ENCODE results near the gene IFFO2. TPM values are rescaled to one million over a fixed set of nuclear protein-coding genes. Genes with fewer than 3 reads are reported as not detected.

The IFFO2 gene
- total and polyA plus RNA-seq, 2 donors (not counting 3 experiments of a cell fraction or from before 2014, with no cell fraction given) = 31.1 to 31.3 TPM

DNA sequence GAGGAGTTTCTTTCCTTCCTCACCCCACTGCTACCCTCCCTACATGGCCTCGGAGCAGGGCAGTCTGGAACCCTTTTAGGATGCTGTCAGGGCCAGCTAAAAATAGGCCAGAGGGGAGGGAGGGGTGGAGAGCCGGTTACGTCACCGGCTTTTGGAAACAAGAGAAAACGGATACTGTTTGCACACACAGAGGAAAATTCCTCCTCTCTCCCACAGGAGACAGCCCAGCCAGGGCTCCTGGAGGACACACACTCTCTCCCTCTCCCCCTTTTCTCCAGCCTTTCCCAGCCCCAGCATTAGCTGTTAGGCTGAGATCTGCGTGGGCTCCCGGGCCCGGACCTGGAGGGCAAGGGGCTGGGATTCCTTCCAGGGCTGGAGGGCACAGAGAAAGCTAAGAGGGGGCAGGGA is 34.2 kb downstream of the IFFO2 start:
- no TSS peak for BruUV-seq (replicated peaks)
- H3K9me3 ChIP-seq (replicated peaks; ENCODE audit: control insufficient read depth, insufficient read depth, low read length) = no peaks in the 10 kb centered on the region
- CTCF ChIA-PET = interaction anchor here (0.8 to 8.4 kb wide), 9 partner anchors 8 to 212 kb away, joined by 3 to 135 read pairs (median 7); partner anchors contain the start of gene IFFO2
- DNase-seq (ENCODE audit: low read depth, low spot score) = peak; percentile 55
- peaks cover 49% of the 10 kb centered on the region for H3K4me1 ChIP-seq (ENCODE audit: control insufficient read depth, extremely low read depth, insufficient read depth, low read length)
- intact Hi-C loops (cut with micrococcal nuclease) (loop anchor here (1.0 kb wide), 2 partner anchors 9 to 50 kb away; no protein-coding TSS in a partner anchor), dilution Hi-C loops (cut with MboI; ENCODE audit: extremely low pct_ligation_motif_present, low sequenced_read_pairs) (no loop called here)
- peak overlapping the region; percentile 75 for H3K27ac ChIP-seq (ENCODE audit: insufficient read depth, low read depth, low read length)
- H2AFZ ChIP-seq (ENCODE audit: low read depth, low read length) = no peak overlapping the region
- H3K9ac ChIP-seq (replicated peaks; ENCODE audit: extremely low read depth, insufficient read depth, low read length) = peak overlapping the region; percentile 63
- no peak overlapping the region for H3K4me2 ChIP-seq (ENCODE audit: insufficient read depth, low read length)
- peaks cover 0 to 9% of the 10 kb centered on the region in 2 experiments for H3K36me3 ChIP-seq (ENCODE audit: control insufficient read depth in 2 of 2, extremely low read depth in 1 of 2, insufficient read depth in 2 of 2, low read length in 2 of 2)
- POLR2A ChIA-PET = interaction anchor here (0.7 kb wide), 1 partner anchor 154 kb away, joined by 4 read pairs; no protein-coding TSS in a partner anchor
- H3K4me3 ChIP-seq (replicated peaks in 1 of 3; ENCODE audit: insufficient read depth in 1 of 3, low read depth in 1 of 3, low read length in 3 of 3) = no peak overlapping the region
- FAIRE-seq = peak; percentile 89
- no peaks in the 10 kb centered on the region for H4K20me1 ChIP-seq (replicated peaks; ENCODE audit: control insufficient read depth, extremely low read depth, insufficient read depth, low read length)
- TF ChIP-seq JUN (IDR thresholded peaks at IDR 0.05; ENCODE audit: borderline replicate concordance, insufficient read depth, insufficient read length, low read depth) (peak; percentile 36), FOS (IDR thresholded peaks at IDR 0.05; ENCODE audit: borderline replicate concordance, insufficient read depth, low read length) (no peak), GATA2 (IDR thresholded peaks at IDR 0.05; ENCODE audit: insufficient read depth, insufficient read length, low read depth, low read length) (no peak)
- TF ChIP-seq, protein P1, sequence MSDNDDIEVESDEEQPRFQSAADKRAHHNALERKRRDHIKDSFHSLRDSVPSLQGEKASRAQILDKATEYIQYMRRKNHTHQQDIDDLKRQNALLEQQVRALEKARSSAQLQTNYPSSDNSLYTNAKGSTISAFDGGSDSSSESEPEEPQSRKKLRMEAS (IDR thresholded peaks at IDR 0.05; ENCODE audit: insufficient read depth, insufficient read length) = no peak
- H3K79me2 ChIP-seq (ENCODE audit: control insufficient read depth, insufficient read depth, low read length) = peaks cover 43% of the 10 kb centered on the region
- H3K27me3 ChIP-seq (ENCODE audit: control insufficient read depth in 2 of 2, insufficient read depth in 2 of 2, low read length in 2 of 2) = no peaks in the 10 kb centered on the region
- H3K9me1 ChIP-seq (replicated peaks; ENCODE audit: control insufficient read depth, extremely low read depth, insufficient read depth, low read length) = no peaks in the 10 kb centered on the region

DNA sequence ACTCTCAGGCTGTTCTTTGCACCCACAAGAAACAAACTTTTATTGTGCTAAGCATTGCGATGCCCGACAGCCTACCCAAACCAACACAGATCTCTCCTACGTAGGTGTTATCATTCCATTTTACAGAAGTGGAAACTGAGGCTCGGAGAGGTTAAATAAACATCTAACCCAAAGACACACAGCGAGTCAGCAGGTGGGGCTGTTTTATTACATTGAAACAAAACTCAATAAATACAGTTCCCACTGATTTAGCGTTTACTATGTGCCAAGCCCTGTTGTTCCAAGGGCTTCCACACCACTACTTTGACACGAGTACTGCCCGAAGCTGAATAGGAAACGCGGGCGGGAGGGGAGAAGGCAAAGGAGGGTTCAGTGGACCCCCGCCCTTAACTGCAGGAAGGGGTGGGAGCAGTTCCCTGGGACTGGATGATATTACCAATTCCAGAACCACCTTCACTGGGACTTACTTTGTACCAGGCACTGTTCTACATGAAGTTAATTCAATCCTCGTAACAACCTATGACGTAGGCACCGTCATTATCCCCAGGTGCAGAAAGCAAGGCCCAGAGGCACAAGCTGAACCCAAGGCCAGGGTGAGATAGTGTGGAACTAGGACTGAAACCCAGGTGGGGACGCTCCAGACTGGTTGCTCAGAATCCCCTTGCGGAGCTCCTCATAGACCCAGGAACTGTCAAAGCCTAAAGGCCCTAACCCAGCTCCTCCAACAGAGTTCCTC is 34.8 kb downstream of the IFFO2 start:
- H4K20me1 ChIP-seq (replicated peaks; ENCODE audit: control insufficient read depth, extremely low read depth, insufficient read depth, low read length) = no peaks in the 10 kb centered on the region
- peak; percentile 44 for DNase-seq (ENCODE audit: low read depth, low spot score)

More for the DNA sequence above, 34.8 kb downstream of the IFFO2 start:
- TF ChIP-seq MYC (IDR thresholded peaks at IDR 0.05; ENCODE audit: low read depth, low read length) (no peak), GATA2 (IDR thresholded peaks at IDR 0.05; ENCODE audit: insufficient read depth, insufficient read length, low read depth, low read length) (no peak), POLR2A (IDR thresholded peaks at IDR 0.05; ENCODE audit: low read depth, low read length) (no peak), EZH2 (IDR thresholded peaks at IDR 0.05; ENCODE audit: borderline replicate concordance, low read depth, low read length, severe bottlenecking) (no peak), FOS (IDR thresholded peaks at IDR 0.05; ENCODE audit: borderline replicate concordance, insufficient read depth, low read length) (no peak), JUN (IDR thresholded peaks at IDR 0.05; ENCODE audit: borderline replicate concordance, insufficient read depth, insufficient read length, low read depth) (no peak), POLR2AphosphoS5 (IDR thresholded peaks at IDR 0.05; ENCODE audit: insufficient read depth, low read depth, low read length) (no peak)
- TF ChIP-seq, protein P1 (IDR thresholded peaks at IDR 0.05; ENCODE audit: insufficient read depth, insufficient read length) = no peak
- TF ChIP-seq, protein P2, sequence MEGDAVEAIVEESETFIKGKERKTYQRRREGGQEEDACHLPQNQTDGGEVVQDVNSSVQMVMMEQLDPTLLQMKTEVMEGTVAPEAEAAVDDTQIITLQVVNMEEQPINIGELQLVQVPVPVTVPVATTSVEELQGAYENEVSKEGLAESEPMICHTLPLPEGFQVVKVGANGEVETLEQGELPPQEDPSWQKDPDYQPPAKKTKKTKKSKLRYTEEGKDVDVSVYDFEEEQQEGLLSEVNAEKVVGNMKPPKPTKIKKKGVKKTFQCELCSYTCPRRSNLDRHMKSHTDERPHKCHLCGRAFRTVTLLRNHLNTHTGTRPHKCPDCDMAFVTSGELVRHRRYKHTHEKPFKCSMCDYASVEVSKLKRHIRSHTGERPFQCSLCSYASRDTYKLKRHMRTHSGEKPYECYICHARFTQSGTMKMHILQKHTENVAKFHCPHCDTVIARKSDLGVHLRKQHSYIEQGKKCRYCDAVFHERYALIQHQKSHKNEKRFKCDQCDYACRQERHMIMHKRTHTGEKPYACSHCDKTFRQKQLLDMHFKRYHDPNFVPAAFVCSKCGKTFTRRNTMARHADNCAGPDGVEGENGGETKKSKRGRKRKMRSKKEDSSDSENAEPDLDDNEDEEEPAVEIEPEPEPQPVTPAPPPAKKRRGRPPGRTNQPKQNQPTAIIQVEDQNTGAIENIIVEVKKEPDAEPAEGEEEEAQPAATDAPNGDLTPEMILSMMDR (IDR thresholded peaks at IDR 0.05; ENCODE audit: extremely low read depth in 1 of 2, insufficient read depth in 1 of 2, low read depth in 1 of 2, low read length in 2 of 2) = no peak
- Histone ChIP-seq H3K4me2 (ENCODE audit: insufficient read depth, low read length) (no peak overlapping the region), H3K79me2 (ENCODE audit: control insufficient read depth, insufficient read depth, low read length) (peaks cover 42% of the 10 kb centered on the region), H3K9ac (replicated peaks; ENCODE audit: extremely low read depth, insufficient read depth, low read length) (peak overlapping the region; percentile 63), H3K27ac (ENCODE audit: insufficient read depth, low read depth, low read length) (peak overlapping the region; percentile 75), H3K9me3 (replicated peaks; ENCODE audit: control insufficient read depth, insufficient read depth, low read length) (no peaks in the 10 kb centered on the region), H3K36me3 (ENCODE audit: control insufficient read depth in 2 of 2, extremely low read depth in 1 of 2, insufficient read depth in 2 of 2, low read length in 2 of 2) (peaks cover 0 to 9% of the 10 kb centered on the region in 2 experiments), H3K4me1 (ENCODE audit: control insufficient read depth, extremely low read depth, insufficient read depth, low read length) (peaks cover 43% of the 10 kb centered on the region), H3K9me1 (replicated peaks; ENCODE audit: control insufficient read depth, extremely low read depth, insufficient read depth, low read length) (no peaks in the 10 kb centered on the region), H3K4me3 (replicated peaks in 1 of 3; ENCODE audit: insufficient read depth in 1 of 3, low read depth in 1 of 3, low read length in 3 of 3) (no peak overlapping the region), H3K27me3 (ENCODE audit: control insufficient read depth in 2 of 2, insufficient read depth in 2 of 2, low read length in 2 of 2) (no peaks in the 10 kb centered on the region), H2AFZ (ENCODE audit: low read depth, low read length) (no peak overlapping the region)
- peak; percentile 79 for FAIRE-seq
- no TSS peak for BruUV-seq (replicated peaks)
- ChIA-PET CTCF (interaction anchor here (0.8 to 8.4 kb wide), 12 partner anchors 7 to 212 kb away, joined by 3 to 135 read pairs (median 6); partner anchors contain the start of gene IFFO2), POLR2A (interaction anchor here (0.7 kb wide), 1 partner anchor 154 kb away, joined by 4 read pairs; no protein-coding TSS in a partner anchor)
- dilution Hi-C loops (cut with MboI; ENCODE audit: extremely low pct_ligation_motif_present, low sequenced_read_pairs) = no loop called here
- intact Hi-C loops (cut with micrococcal nuclease) = loop anchor here (1.0 kb wide), 2 partner anchors 8 to 51 kb away; no protein-coding TSS in a partner anchor
